GM12875 (cell line): ENCODE measurements around the gene CCDC88C.

Experiments
- H3K4me3 ChIP-seq: one replicate; pipeline ENCODE4 v1.5.1; 2011; ENCODE audit warnings: low read depth, low read length, control low read depth
- TF ChIP-seq, protein P1 (sequence below): IDR thresholded peaks from 2 replicates; pipeline ENCODE4 v1.5.1; 2011; ENCODE audit warnings: low read depth, mild to moderate bottlenecking, control low read depth, inconsistent platforms, low read length, moderate library complexity, borderline replicate concordance; ENCODE audit not compliant: insufficient read depth

The CCDC88C gene

DNA sequence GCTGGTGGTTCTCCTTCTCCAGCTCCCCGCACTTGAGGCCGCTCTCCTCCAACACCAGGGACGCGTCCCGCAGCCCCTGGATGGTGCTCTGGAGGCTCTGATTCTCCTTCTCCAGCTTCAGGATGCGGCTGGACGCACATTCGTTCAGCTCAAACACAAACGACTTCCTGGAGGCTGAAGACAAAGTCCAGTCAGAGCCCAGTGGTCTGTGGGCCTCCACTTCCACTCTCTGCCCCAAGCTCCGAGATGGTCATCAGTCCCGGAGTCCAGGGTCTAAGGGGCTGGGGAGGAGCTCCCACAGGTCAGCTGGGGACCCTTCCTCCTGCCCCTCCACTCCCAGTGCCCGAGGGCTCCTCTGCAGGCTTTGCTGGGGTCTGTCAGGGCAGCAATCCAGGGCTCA, 96.5 kb downstream of the CCDC88C start:
- TF ChIP-seq, protein P1, sequence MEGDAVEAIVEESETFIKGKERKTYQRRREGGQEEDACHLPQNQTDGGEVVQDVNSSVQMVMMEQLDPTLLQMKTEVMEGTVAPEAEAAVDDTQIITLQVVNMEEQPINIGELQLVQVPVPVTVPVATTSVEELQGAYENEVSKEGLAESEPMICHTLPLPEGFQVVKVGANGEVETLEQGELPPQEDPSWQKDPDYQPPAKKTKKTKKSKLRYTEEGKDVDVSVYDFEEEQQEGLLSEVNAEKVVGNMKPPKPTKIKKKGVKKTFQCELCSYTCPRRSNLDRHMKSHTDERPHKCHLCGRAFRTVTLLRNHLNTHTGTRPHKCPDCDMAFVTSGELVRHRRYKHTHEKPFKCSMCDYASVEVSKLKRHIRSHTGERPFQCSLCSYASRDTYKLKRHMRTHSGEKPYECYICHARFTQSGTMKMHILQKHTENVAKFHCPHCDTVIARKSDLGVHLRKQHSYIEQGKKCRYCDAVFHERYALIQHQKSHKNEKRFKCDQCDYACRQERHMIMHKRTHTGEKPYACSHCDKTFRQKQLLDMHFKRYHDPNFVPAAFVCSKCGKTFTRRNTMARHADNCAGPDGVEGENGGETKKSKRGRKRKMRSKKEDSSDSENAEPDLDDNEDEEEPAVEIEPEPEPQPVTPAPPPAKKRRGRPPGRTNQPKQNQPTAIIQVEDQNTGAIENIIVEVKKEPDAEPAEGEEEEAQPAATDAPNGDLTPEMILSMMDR = no peak
- no peak overlapping the region for H3K4me3 ChIP-seq

DNA sequence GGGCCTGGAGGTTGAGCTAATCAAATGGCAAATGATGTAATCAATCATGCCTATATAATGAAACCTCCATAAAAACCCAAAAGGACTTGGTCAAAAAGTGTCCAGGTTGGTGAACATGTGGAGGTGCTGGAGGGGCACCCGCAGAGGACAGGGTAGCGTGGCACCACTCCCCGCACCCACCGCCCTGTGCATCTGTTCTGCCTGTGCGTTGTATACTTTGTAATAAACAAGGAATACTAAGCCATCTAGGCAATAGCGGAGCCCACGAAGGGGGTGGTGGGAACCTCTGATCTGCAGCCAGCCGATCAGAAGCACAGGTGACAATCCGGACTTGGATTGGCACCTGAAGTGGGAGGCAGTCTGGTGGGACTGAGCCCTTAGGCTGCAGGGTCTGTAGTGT, 97.4 kb downstream of the CCDC88C start:
- no peak overlapping the region for H3K4me3 ChIP-seq
- TF ChIP-seq, protein P1 = no peak

DNA sequence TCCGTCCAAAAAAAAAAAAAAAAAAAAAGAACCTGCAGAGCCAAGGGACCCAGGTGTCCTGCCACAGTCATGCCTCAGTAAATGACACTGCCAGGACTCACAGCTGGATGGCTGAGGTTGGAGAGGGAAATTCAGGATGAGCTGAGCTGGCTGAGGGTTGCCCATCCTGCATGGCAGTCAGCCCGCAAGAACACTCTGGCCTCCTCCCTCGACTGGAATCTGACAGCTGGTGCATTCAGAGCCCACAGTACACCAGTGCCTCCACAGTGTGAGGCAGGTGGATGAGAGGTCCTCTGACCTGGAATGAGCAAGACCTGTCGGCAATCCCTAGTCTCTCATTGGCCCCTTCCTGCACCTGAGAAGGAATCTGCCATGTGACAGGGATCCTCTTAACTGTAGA, 98.7 kb downstream of the CCDC88C start:
- TF ChIP-seq, protein P1 = no peak
- H3K4me3 ChIP-seq = no peak overlapping the region

DNA sequence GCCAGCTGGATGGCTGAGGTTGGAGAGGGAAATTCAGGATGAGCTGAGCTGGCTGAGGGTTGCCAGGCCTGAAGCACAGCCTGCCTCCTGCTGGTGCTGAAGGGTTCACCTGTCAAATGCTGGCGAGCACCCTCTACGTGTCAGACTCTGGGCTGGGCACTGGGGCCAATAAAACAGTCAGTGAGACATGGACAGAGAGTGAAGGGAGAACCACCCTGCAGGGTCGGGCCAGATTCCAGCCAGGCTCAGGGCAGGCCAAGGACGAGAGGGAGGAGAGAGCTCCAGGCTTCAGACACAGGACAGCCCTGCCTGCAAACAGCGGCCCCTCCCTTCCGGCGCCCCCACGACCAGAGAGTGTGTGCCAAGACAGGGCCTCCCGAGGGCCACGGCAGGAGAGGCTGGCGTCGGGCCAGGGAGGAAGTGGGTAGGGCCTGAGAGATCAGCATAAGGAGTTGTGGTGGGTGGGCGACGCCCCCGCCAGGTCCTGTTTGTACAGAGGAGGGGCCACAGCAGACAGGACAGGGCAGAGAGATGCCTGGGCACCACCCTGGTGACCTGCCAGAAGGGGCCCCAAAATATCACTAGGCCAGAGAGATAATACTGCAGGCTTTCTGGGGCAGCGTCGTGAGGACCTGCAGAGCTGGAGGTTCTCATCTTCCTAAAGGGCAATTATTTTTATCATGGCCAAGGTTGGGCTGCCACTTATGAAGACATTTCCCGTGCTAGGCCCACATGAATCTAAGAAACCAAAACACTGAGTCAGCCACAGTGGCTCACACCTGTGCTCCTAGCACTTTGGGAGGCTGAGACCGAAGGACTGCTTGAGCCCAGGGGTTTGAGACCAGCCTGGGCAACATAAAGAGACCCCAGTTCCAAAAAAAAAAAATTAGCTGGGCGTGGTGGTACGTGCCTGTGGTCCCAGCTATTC, 100.0 kb downstream of the CCDC88C start:
- TF ChIP-seq, protein P1 = peak; percentile 24; the same call in 1 of the 2 replicates
- H3K4me3 ChIP-seq = no peak overlapping the region

DNA sequence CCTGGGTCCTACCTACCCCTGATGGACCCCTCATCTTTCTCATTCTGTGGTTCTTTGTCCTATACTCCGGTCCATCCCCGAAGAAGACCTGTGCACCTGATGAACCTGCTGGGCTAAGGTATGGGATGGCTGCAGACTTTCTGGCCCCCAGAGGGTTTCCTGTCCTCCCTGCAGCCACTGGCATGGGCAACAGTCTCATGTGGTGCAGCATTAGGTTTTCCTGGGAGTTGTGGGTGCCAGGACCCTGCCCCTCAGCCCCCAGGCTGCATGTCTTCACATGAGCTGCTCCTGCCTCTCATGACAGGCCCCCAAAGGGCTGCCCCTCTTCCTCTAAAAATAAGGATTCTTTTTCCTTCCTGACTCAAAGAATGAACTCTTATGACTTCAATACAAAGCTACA, 100.9 kb downstream of the CCDC88C start:
- no peak overlapping the region for H3K4me3 ChIP-seq
- TF ChIP-seq, protein P1 = no peak

DNA sequence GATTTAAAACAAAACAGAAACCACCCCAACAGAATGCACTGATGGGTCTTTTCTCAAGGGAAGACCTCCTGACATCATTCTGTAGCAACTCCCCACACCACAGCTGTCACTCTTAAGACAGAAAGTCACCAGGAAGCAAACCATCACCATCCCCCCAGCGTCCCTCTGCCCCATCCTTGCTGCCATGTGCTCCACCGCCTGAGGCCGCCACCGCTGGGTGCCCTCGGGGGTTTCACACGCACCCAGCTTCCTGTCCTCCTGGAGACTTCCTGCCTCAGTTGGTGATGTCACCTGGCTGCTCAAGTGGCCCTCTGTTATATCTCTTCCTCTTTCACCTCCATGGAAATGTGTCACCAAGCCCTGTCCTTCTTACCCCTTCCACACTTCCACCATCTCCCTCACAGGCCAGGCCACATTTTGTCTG, 101.8 kb downstream of the CCDC88C start:
- H3K4me3 ChIP-seq = no peak overlapping the region
- TF ChIP-seq, protein P1 = peak; percentile 44; the same call in 1 of the 2 replicates

DNA sequence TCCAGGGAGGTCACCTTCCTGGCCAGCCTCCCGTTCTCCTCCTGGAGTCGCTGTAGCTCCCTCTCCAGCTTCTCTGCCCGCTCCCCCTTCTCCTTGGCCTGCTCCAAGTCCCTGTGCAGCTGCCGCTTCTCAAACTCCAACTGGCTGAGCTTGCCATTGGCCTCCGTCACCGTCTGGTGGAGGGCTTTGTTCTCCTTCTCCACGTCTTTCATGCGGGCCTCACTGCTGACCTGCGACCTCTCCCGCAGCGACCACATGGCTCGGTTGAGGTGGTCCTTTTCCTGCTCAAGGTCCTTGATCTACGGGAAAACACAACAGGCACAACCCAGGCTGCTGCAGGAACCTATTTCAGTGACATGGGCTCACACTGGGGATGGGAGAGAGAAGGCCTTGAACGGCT, 103.8 kb downstream of the CCDC88C start:
- H3K4me3 ChIP-seq = no peak overlapping the region
- TF ChIP-seq, protein P1 = no peak
